SU-DHL-6 (cell line): Measurements from ENCODE around the gene THEM5.

Experiments
- EZH2phosphoT487 ChIP-seq: fragments of 200-600 bp; sonication (generic), shearing (Covaris generic); conservative IDR thresholded peaks from 2 replicates; pipeline ENCODE4 v1.6.1; 2018; ENCODE audit warnings: mild to moderate bottlenecking, antibody characterized with exemption, low read length, moderate library complexity, mixed read lengths
- TF ChIP-seq, protein P1 (sequence below): fragments of 200-600 bp; sonication (generic); IDR thresholded peaks from one replicate; pipeline ENCODE4 v1.5.1; 2017; ENCODE audit warnings: antibody characterized with exemption, mild to moderate bottlenecking, low read length, moderate library complexity; ENCODE audit not compliant: insufficient read depth, poor library complexity, severe bottlenecking

DNA sequence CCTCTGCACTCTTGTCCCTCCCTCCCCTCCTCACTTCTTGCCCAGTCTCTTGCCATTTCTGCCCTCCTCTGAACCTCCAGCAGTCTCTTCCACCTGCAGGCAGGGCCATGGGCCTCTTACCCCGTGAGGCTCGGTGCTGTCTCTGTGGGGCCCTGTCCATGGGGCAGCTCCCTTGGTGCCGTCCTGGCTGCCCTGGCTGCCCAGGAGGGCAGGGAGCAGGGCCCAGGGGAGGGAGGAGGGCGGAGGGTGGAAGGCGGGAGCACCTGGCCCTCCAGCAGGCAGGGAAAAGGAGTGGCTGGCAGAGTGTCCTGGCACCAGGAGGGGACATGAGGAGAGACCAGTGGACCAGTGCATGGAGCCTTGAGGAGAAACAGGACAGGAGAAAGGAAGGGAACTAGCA is 21.9 kb downstream of the THEM5 start, which contains the start of gene RORC:
- TF ChIP-seq, protein P1, sequence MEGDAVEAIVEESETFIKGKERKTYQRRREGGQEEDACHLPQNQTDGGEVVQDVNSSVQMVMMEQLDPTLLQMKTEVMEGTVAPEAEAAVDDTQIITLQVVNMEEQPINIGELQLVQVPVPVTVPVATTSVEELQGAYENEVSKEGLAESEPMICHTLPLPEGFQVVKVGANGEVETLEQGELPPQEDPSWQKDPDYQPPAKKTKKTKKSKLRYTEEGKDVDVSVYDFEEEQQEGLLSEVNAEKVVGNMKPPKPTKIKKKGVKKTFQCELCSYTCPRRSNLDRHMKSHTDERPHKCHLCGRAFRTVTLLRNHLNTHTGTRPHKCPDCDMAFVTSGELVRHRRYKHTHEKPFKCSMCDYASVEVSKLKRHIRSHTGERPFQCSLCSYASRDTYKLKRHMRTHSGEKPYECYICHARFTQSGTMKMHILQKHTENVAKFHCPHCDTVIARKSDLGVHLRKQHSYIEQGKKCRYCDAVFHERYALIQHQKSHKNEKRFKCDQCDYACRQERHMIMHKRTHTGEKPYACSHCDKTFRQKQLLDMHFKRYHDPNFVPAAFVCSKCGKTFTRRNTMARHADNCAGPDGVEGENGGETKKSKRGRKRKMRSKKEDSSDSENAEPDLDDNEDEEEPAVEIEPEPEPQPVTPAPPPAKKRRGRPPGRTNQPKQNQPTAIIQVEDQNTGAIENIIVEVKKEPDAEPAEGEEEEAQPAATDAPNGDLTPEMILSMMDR: no peak
- no peak for TF ChIP-seq EZH2phosphoT487
